H1 (cell line): ENCODE results near the gene DRAXIN. TPM values are rescaled to one million over a fixed set of nuclear protein-coding genes. Genes with fewer than 3 reads are reported as not detected.

ENCODE experiments used
- CTCF ChIA-PET: fragments of 300-600 bp; sonication (Branson Sonifier 250); formaldehyde crosslinking; loops from one replicate; lab custom pipeline; 2021; ENCODE audit not compliant: partially characterized antibody; lab: Charles Lee
- POLR2A ChIA-PET: fragments of 300-600 bp; sonication (Branson Sonifier 250); formaldehyde crosslinking; loops from one replicate; lab custom pipeline; 2021; ENCODE audit warnings: inconsistent platforms; ENCODE audit not compliant: partially characterized antibody; lab: Charles Lee
- DNase-seq, 2 experiments: peaks; one replicate each; pipeline versions ENCODE4 v3.0.0 to v3.0.0-alpha.2; 2010 to 2022; ENCODE audit warnings: low spot score in 2 of 2, low read depth in 1 of 2, mixed read lengths in 1 of 2
- FAIRE-seq: peaks from 2 replicates; lab custom pipeline; 2011; peaks lifted over from hg19 to GRCh38; lab: Jason Lieb, UNC
- H2AFZ ChIP-seq: 2 replicates; pipeline ENCODE4 v1.8.1; 2012; ENCODE audit warnings: low read length, inconsistent platforms
- H2AK5ac ChIP-seq: 2 replicates; pipeline ENCODE4 v1.6.1; 2013; ENCODE audit warnings: low read depth, low read length
- H2BK120ac ChIP-seq: replicated peaks from 2 replicates; pipeline ENCODE3; 2013; ENCODE audit warnings: low read depth, low read length, inconsistent platforms
- H2BK12ac ChIP-seq: 2 replicates; pipeline ENCODE4 v1.6.1; 2013; ENCODE audit warnings: low read depth, low read length
- H2BK15ac ChIP-seq: 2 replicates; pipeline ENCODE4 v1.6.1; 2013; ENCODE audit warnings: low read length
- H2BK20ac ChIP-seq: 2 replicates; pipeline ENCODE4 v1.6.1; 2013; ENCODE audit warnings: low read length
- H2BK5ac ChIP-seq: 2 replicates; pipeline ENCODE4 v1.6.1; 2013; ENCODE audit warnings: low read depth, low read length
- H3K14ac ChIP-seq: 2 replicates; pipeline ENCODE4 v1.6.1; 2013; ENCODE audit warnings: inconsistent platforms; ENCODE audit not compliant: insufficient read length
- H3K18ac ChIP-seq: 2 replicates; pipeline ENCODE4 v1.6.1; 2013; ENCODE audit warnings: low read length; ENCODE audit errors: extremely low read depth
- H3K23ac ChIP-seq: 2 replicates; pipeline ENCODE4 v1.6.1; 2013; ENCODE audit warnings: inconsistent platforms; ENCODE audit not compliant: insufficient read length
- H3K23me2 ChIP-seq: 2 replicates; pipeline ENCODE4 v1.6.1; 2013; ENCODE audit warnings: low read depth, low read length
- H3K27ac ChIP-seq: 2 replicates; pipeline ENCODE4 v1.6.1; 2011; ENCODE audit warnings: low read depth, low read length, inconsistent platforms
- H3K27me3 ChIP-seq, 4 experiments: replicated peaks in 1 of 4; 1 replicate in 1 of 4; 2 replicates in 3 of 4; pipeline versions ENCODE4 v1.6.1 to v1.8.1; 2011 to 2013; ENCODE audit warnings: low read length in 3 of 4, mild to moderate bottlenecking in 3 of 4, inconsistent platforms in 2 of 4, mixed read lengths in 2 of 4, moderate library complexity in 1 of 4; ENCODE audit not compliant: control insufficient read depth in 3 of 4, insufficient read depth in 3 of 4; ENCODE audit errors: extremely low read depth in 1 of 4
- H3K36me3 ChIP-seq, 4 experiments: 2 replicates each; pipeline versions ENCODE4 v1.6.1 to v1.8.1; 2011 to 2013; ENCODE audit warnings: mild to moderate bottlenecking in 4 of 4, low read length in 3 of 4, moderate library complexity in 2 of 4, control low read depth in 1 of 4, inconsistent platforms in 1 of 4; ENCODE audit not compliant: insufficient read depth in 4 of 4, control insufficient read depth in 2 of 4
- H3K4ac ChIP-seq: replicated peaks from 2 replicates; pipeline ENCODE3; 2013; ENCODE audit warnings: low read length, low read depth, mixed read lengths, inconsistent platforms; ENCODE audit not compliant: insufficient read length
- H3K4me1 ChIP-seq, 4 experiments: replicated peaks in 1 of 4; 1 replicate in 1 of 4; 2 replicates in 3 of 4; pipeline versions ENCODE4 v1.6.1 to v1.8.1; 2011 to 2013; ENCODE audit warnings: low read length in 3 of 4, inconsistent platforms in 2 of 4, mixed read lengths in 1 of 4; ENCODE audit not compliant: insufficient read depth in 4 of 4, control insufficient read depth in 3 of 4
- H3K4me2 ChIP-seq, 2 experiments: 2 replicates each; pipeline versions ENCODE4 v1.6.1 to v1.8.1; 2011 to 2013; ENCODE audit warnings: low read depth in 2 of 2, low read length in 2 of 2, control low read depth in 1 of 2, inconsistent platforms in 1 of 2, mild to moderate bottlenecking in 1 of 2; ENCODE audit not compliant: insufficient read depth in 1 of 2
- H3K4me3 ChIP-seq, 4 experiments: fragments of 200-600, 300-600 bp in 1 of 4; sonication (generic), shearing (Covaris generic), sonication (Bioruptor Twin) in 1 of 4; 2 replicates each; pipeline versions ENCODE4 v1.5.1 to v1.8.1; 2011 to 2016; ENCODE audit warnings: low read length in 4 of 4, low read depth in 3 of 4, control low read depth in 2 of 4, inconsistent platforms in 2 of 4, mild to moderate bottlenecking in 2 of 4, mixed read lengths in 1 of 4, moderate library complexity in 1 of 4; ENCODE audit not compliant: insufficient read depth in 2 of 4; ENCODE audit errors: extremely low read depth in 1 of 4
- H3K56ac ChIP-seq: replicated peaks from 2 replicates; pipeline ENCODE3; 2013; ENCODE audit warnings: low read depth, mild to moderate bottlenecking, mixed read lengths, low read length, inconsistent platforms; ENCODE audit not compliant: insufficient read length
- H3K79me1 ChIP-seq: 2 replicates; pipeline ENCODE4 v1.6.1; 2013; ENCODE audit warnings: low read depth, low read length, control low read depth
- H3K79me2 ChIP-seq, 2 experiments: 2 replicates each; pipeline versions ENCODE4 v1.6.1 to v1.8.1; 2012 to 2013; ENCODE audit warnings: low read length in 2 of 2, mild to moderate bottlenecking in 2 of 2, inconsistent platforms in 1 of 2; ENCODE audit not compliant: insufficient read depth in 2 of 2, control insufficient read depth in 1 of 2
- H3K9ac ChIP-seq, 4 experiments: replicated peaks in 1 of 4; 1 replicate in 1 of 4; 2 replicates in 3 of 4; pipeline versions ENCODE4 v1.6.1 to v1.8.1; 2011 to 2013; ENCODE audit warnings: low read depth in 3 of 4, low read length in 3 of 4, control low read depth in 2 of 4, mild to moderate bottlenecking in 2 of 4, moderate library complexity in 2 of 4, inconsistent platforms in 1 of 4; ENCODE audit errors: extremely low read depth in 1 of 4
- H3K9me3 ChIP-seq, 2 experiments: 2 replicates each; pipeline versions ENCODE4 v1.6.1 to v1.8.1; 2012 to 2013; ENCODE audit warnings: mild to moderate bottlenecking in 2 of 2, moderate library complexity in 2 of 2, control low read depth in 1 of 2, inconsistent platforms in 1 of 2, low read depth in 1 of 2, low read length in 1 of 2, mixed read lengths in 1 of 2; ENCODE audit not compliant: insufficient read depth in 2 of 2
- H4K20me1 ChIP-seq, 2 experiments: replicated peaks in 1 of 2; 2 replicates each; pipeline versions ENCODE3 to v1.8.1; 2011 to 2013; ENCODE audit warnings: inconsistent platforms in 2 of 2, low read length in 2 of 2, mild to moderate bottlenecking in 1 of 2; ENCODE audit not compliant: insufficient read depth in 2 of 2, control insufficient read depth in 1 of 2
- H4K5ac ChIP-seq: 2 replicates; pipeline ENCODE4 v1.6.1; 2013; ENCODE audit warnings: low read length, low read depth, mixed read lengths, inconsistent platforms; ENCODE audit not compliant: insufficient read length
- H4K8ac ChIP-seq: 2 replicates; pipeline ENCODE4 v1.8.0; 2013; ENCODE audit warnings: mild to moderate bottlenecking, moderate library complexity, low read length, inconsistent platforms; ENCODE audit not compliant: insufficient read depth; ENCODE audit errors: extremely low read depth
- H4K91ac ChIP-seq: replicated peaks from 2 replicates; pipeline ENCODE3; 2013; ENCODE audit warnings: low read length, mixed read lengths, inconsistent platforms; ENCODE audit not compliant: insufficient read length
- BRCA1 ChIP-seq: IDR thresholded peaks from 2 replicates; pipeline ENCODE4 v1.6.1; 2012; ENCODE audit warnings: low read depth, low read length, improper control_type of control experiment
- PHF8 ChIP-seq: fragments of 200-600 bp; sonication (generic); conservative IDR thresholded peaks from 2 replicates; pipeline ENCODE4 v1.7.1; 2012; ENCODE audit warnings: low read depth, mild to moderate bottlenecking, inconsistent platforms, low read length, moderate library complexity
- POLR2A ChIP-seq, 2 experiments: IDR thresholded peaks; 1 replicate in 1 of 2; 2 replicates in 1 of 2; pipeline ENCODE4 v1.6.1; 2011; ENCODE audit warnings: low read depth in 2 of 2, low read length in 2 of 2, mild to moderate bottlenecking in 2 of 2; ENCODE audit errors: control extremely low read depth in 1 of 2
- SIRT6 ChIP-seq: IDR thresholded peaks from one replicate; pipeline ENCODE4 v1.7.1; 2012; ENCODE audit warnings: low read length, inconsistent platforms
- SP2 ChIP-seq: IDR thresholded peaks from 2 replicates; pipeline ENCODE4 v1.6.1; 2012; ENCODE audit warnings: mild to moderate bottlenecking, low read length, inconsistent platforms
- SP4 ChIP-seq: IDR thresholded peaks from 2 replicates; pipeline ENCODE4 v1.6.1; 2012; ENCODE audit warnings: low read length, inconsistent platforms
- WGBS, 2 experiments: shearing (Covaris generic) in 1 of 2; methylation state at CpG; one replicate each; pipeline versions ENCODE4 v1.1.6 to v1.1.7; 2013 to 2015; ENCODE audit warnings: low lambda C conversion rate in 2 of 2, mixed read lengths in 2 of 2, inconsistent platforms in 1 of 2, low coverage in 1 of 2, missing lambda C conversion rate in 1 of 2; ENCODE audit not compliant: insufficient replicate concordance in 2 of 2, insufficient coverage in 1 of 2, insufficient read length in 1 of 2; ENCODE audit errors: extremely low coverage in 1 of 2, missing lambda C conversion rate in 1 of 2; 5-methylcytosine and 5-hydroxymethylcytosine counted together
- polyA plus RNA-seq, 7 experiments: library from polyadenylated mRNA; depleted of rRNA in 3 of 7; stranded (reverse) in 5 of 7; unstranded in 2 of 7; fragments of >200 nt in 5 of 7; fragments of 200-250 nt in 2 of 7; gene quantifications; 1 replicate in 5 of 7; 2 replicates in 1 of 7; 4 replicates in 1 of 7; pipeline versions ENCODE4 v1.2.1 to v1.2.3, GENCODE V29; 2011 to 2013; ENCODE audit warnings: missing spikeins in 2 of 7, mixed read lengths in 2 of 7
- total RNA-seq: library from RNA; stranded (reverse); fragmentation: NEBNext Ultra II Directional; extraction: Animal tissue kit (Norgen Biotek cat#: 25700); gene quantifications from 2 replicates; pipeline ENCODE4 v1.2.1, GENCODE V29; 2021

Gene DRAXIN
- total and polyA plus RNA-seq, 2 of the 8 experiments (the other 6 are each of a cell fraction or from before 2014, with no cell fraction given), result 4.6 to 17.6 TPM

GRCh38 chr1:11749996-11750395 lies 58.5 kb downstream of the DRAXIN start:
- peaks cover 0 to 16% (median 5%) of the 10 kb centered on the region in 4 experiments; a peak in 5 of 7 replicates for H3K4me1 ChIP-seq
- no peak overlapping the region for H2AFZ ChIP-seq
- no peak overlapping the region for H3K14ac ChIP-seq
- no peak overlapping the region for H3K23ac ChIP-seq
- no peak overlapping the region for H3K4me3 ChIP-seq
- no peak overlapping the region for H2BK120ac ChIP-seq
- H2BK12ac ChIP-seq, result no peak overlapping the region
- no peak overlapping the region for H3K4ac ChIP-seq
- no peaks in the 10 kb centered on the region; the same call in 1 of the 2 replicates for H3K23me2 ChIP-seq
- WGBS, 2 experiments, result 94% methylated on average over 14 of the region's 15 CpGs; no CpG with 5 or more reads in 1 of the 2 experiments
- H3K27me3 ChIP-seq, result no peaks in the 10 kb centered on the region; a peak in 1 of 7 replicates
- H3K9ac ChIP-seq, result no peak overlapping the region
- H3K36me3 ChIP-seq, result peaks cover 2 to 25% (median 11%) of the 10 kb centered on the region in 4 experiments; a peak in 6 of 8 replicates
- no peak overlapping the region for H3K4me2 ChIP-seq
- CTCF ChIA-PET, result interaction anchor here (0.7 to 3.1 kb wide), 18 partner anchors 8 to 97 kb away, joined by 3 to 21 read pairs (median 4); partner anchors contain the start of genes AGTRAP and FBXO6
- no peak overlapping the region for H3K18ac ChIP-seq
- H3K79me2 ChIP-seq, result no peaks in the 10 kb centered on the region
- no peak overlapping the region for H3K56ac ChIP-seq
- H3K79me1 ChIP-seq, result no peaks in the 10 kb centered on the region
- FAIRE-seq (no peak), DNase-seq (no peak)
- no peaks in the 10 kb centered on the region for H3K9me3 ChIP-seq
- no peak overlapping the region for H4K91ac ChIP-seq
- H2BK15ac ChIP-seq, result no peak overlapping the region
- H2BK20ac ChIP-seq, result no peak overlapping the region
- no peak overlapping the region; the same call in 1 of the 2 replicates for H4K8ac ChIP-seq
- no peak overlapping the region for H2BK5ac ChIP-seq
- TF ChIP-seq PHF8, result no peak
- no peak for TF ChIP-seq SP2
- TF ChIP-seq SIRT6, result no peak
- TF ChIP-seq SP4, result no peak
- no peak for TF ChIP-seq BRCA1
- TF ChIP-seq POLR2A (IDR thresholded peaks at IDR 0.05; ENCODE audit: control extremely low read depth in 1 of 2, low read depth in 2 of 2, low read length in 2 of 2), result no peak
- H4K20me1 ChIP-seq, result peaks cover 0 to 7% of the 10 kb centered on the region in 2 experiments
- no peak overlapping the region for H4K5ac ChIP-seq
- no peak overlapping the region for H2AK5ac ChIP-seq
- POLR2A ChIA-PET, result interaction anchor here (1.3 to 3.1 kb wide), 5 partner anchors 11 to 86 kb away, joined by 3 to 11 read pairs (median 4); partner anchors contain the start of genes AGTRAP and FBXO6
- no peak overlapping the region for H3K27ac ChIP-seq
